ENCODE results near the gene RCBTB1. TPM values are rescaled to one million over a fixed set of nuclear protein-coding genes. Genes with fewer than 3 reads are reported as not detected.

Gene RCBTB1
- total RNA-seq, 1 experiment from 2014 or later: 24.9 TPM

DNA sequence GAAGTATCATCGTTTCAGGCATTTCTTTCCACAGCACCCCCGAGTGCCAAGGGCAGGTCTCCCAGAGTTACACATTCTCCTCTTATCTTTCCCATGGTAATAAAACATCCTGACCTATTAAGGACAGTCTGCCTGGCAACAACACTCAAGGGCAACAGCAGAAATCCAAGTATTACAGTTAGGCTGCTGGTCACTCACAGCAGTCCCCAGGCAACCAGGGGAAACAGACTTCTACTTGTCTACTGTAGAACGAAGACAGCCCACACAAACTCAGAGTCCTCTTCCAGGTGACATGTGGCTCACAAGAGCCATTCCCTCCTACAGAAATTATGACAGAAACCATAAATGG, 24.3 kb downstream of the RCBTB1 start:
- DNase-seq (ENCODE audit: low read depth): no peak

DNA sequence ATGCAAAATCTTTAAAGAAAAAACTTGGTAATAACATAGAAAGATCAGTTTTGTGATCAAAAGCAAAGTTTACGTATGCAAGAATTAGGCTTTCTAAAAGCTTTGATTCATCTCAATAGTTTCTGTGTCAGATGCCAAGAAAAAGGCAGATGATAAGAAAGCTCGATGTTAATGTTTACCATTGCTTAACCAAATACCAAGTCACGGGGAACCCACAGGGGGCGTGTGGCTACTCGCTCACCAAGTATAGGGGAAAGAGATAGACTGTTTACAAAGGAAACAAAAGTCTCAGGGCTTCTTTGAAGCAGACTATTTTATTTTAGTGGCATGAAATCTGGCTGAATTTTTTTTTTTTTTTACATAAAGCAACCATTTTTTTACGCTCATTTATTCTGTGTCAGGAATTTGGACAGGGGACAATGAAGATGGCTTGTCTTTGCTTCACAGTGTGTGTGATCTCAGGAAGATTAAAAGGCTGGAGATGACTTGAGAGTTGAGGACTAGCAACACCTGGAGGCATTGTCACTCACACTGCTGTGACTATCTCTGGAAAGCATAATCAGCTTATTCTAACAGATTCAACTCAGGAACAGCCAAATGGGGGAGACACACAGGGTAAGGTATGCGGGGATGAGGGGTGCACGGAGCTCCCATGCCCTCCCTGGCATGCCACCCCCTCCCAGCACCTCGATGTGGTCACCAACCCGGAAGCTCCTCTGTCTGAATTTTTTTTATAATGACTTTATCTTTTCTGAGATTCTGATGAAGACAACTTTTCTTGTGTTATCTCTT, 24.9 kb downstream of the RCBTB1 start:
- no peak for DNase-seq (ENCODE audit: low read depth)

DNA sequence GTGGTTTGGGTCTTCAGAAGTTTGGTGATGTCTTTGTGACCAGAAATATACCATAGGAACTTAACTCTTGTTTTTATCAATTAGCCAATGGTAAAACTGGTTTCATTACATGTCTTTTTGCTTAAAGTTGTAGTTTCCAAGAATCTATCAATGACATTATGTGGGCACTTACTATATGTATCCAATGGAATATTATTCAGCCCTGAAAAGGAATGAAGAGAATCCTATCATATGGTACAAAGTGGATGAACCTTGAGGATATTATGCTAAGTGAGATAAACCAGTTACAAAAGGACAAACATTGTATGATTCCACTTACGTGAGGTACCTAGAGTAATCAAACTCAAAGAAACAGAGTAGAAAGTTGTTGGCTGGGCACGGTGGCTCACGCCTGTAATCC, 26.4 kb downstream of the RCBTB1 start:
- no peak for DNase-seq (ENCODE audit: low read depth)

DNA sequence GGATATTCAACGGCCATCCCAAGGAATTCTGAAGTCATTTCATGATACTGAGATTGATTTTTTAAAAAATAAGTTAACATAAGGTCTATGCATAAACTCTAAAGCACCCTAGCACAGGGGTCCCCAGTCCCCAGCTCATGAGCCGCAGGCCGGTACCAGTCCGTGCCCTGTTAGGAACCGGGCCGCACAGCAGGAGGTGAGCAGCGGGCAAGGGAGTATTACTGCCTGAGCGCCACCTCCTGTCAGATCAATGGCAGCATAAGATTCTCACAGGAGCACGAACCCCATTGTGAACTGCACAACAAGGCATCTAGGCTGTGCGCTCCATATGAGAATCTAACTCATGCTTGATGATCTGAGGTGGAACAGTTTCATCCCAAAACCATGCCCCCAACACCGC, 31.0 kb downstream of the RCBTB1 start:
- DNase-seq (ENCODE audit: low read depth): no peak

DNA sequence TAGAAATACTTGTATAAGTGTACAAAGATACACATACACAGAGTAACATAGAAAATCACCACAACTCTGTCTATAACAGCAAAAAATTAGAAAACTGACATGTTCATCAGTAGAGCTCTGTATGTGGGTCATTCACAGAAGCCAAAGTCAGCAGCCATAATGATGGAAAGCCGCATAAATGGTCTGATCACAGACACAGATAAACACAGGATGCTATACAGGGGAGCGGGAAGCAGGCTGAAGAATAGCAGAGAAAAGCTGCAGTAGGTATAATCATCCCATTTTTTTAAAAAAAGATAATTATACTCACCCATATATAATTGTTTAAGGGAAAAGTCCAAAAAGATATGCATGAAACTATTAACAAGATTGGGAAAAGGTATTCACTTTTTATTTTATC, 31.5 kb downstream of the RCBTB1 start:
- no peak for DNase-seq (ENCODE audit: low read depth)

DNA sequence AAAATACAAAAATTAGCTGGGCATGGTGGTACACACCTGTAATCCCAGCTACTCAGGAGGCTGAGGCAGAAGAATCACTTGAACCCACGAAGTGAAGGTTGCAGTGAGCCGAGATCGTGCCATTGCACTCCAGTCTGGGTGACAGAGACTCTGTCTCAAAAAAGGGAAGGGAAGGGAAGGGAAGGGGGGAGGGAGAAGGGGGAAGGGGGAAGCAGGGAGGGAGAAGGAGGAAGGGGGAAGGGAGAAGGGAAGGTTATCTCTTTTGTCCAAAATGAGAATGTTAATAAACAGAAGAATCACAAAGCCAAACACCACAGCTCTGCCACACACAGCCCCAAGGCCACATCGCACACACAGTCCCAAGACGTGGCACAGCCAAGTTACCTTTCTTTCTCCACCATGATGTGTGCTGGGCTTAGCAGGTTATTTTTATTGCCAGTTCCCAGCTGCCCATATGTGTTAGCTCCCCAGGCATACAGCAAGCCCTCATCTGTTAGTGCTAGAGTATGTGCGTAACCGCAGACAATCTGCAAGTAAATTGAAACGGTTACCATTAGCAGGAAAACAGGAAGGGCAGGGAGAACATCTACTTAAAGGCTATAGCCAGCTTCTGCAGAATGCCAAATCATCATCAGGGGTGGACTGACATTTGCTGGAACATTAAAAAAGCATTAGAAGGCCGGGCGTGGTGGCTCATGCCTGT, 34.3 kb downstream of the RCBTB1 start:
- DNase-seq (ENCODE audit: low read depth): no peak

DNA sequence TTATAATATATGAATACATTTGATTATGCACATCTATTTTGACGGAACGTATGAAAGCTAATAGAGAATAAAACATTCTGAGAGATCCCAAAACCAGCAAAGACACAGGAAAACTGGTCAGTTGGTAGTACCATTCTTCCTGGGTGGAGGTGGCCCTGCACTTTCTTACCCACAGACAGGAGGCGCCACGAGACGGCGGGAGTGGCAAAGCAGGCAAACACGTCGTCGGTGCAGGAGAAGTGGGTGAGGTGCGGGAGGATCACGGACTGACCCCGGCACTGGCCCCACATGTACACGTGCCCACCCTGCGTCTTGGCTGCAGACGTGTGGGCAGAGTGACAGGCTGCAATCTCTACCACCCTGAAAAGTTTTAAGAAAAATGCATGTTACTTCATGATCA, 36.1 kb downstream of the RCBTB1 start:
- DNase-seq (ENCODE audit: low read depth): no peak

DNA sequence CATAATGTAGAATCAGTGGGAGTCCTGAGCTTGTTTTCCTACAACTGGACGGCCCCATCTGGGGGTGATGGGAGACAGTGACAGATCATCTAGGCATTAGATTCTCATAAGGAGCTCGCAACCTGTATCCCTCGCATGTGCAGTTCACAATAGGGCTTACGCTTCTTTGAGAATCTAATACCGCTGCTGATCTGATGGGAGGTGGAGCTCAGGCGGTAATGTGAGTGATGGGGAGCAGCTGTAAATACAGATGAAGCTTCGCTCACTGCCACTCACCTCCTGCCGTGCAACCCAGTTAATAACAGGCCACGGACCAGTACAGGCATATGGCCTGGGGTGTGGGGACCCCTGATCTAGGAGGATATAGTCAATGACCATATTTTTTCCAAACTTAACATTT, 38.8 kb downstream of the RCBTB1 start:
- no peak for DNase-seq (ENCODE audit: low read depth)

DNA sequence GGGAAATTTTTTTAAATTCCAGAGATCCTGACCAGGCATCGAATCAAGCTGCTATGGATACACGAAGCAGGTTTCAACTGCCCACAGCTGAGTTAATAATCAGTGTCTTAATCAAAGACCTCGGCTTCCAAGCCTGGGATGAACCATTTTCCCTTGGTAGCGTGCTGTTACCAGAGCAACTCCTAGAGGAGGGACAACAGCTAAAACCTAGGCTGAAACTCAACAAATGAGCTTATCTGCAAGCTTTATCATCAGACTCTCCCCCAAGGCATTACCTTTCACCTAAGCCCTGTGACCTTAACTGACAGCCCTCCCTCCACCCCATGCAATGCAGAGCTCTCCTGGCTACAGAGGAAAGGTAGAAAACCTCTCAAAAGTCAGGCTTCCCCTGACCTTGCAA, 39.7 kb downstream of the RCBTB1 start:
- DNase-seq (ENCODE audit: low read depth): no peak

DNA sequence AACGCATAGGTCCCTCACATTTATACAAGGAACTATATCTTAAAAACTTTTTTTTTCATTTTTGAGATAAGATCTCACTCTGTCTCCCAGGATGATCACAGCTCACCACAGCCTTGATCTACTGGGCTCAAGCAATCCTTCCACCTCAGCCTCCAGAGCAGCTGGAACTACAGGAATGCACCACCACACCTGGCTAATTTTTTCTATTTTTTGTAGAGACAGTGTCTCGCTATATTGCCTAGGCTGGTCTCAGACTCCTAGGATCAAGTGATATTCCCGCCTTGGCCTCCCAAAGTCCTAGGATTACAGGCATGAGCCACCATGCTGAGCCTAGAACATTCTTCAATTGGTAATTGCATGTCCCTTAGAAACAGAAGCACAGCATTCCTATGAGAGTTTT, 41.7 kb downstream of the RCBTB1 start:
- no peak for DNase-seq (ENCODE audit: low read depth)

DNA sequence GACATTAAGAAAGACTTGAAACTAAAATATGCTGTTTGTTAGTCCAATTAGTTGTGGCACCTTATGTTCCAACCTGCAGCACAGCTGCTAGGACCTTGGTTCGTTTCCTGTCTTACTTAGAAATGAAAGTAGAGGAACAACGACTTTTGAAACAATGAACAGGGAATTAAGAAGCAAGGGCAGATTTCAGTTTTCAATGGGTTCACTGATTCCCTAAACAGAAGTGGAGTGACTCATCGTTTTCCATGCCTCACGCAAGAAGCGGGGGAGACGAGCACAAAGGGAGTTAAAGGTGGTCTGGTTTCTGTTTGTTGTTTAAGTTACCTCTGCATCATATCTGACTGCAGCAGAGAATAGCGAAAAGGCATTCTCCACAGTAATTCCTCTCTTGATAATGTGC, 44.8 kb downstream of the RCBTB1 start:
- DNase-seq (ENCODE audit: low read depth): no peak

DNA sequence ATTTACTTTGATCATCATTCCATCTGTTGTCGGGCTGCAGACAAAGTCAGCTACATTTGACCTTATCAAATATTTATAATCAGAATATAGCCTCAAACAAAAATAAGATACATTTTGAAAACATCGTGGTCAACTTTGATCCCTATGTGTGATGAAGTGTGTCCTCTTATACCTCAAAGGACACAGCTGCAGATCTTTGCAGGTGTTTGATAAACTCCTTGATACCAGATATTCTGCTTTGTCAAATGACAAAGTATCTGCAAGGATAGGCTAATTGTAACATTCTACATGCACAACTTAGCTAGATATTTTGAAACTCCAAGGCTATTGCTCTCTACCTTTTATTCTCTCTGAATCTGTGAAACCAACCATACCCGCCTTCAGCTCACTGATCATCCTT, 45.6 kb downstream of the RCBTB1 start:
- no peak for DNase-seq (ENCODE audit: low read depth)

DNA sequence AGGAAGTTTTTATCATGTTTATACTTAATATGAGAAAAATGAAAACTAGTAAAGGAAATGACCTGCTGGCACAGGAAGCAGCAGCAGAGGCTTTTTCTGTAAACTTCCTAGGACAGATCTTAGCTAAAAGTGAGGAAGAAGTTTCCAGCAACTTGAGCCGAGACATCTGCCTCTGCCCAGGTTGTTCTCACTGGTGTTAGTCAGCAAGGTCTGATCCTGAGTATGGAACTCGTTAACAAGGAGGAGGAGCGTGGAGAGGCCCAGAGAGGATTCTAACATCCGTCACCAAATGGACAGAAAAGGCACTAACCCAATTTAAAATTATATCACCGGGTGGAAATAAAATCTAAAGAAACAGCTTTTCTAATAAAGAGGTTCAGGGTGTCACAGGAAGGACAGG, 46.0 kb downstream of the RCBTB1 start:
- no peak for DNase-seq (ENCODE audit: low read depth)

DNA sequence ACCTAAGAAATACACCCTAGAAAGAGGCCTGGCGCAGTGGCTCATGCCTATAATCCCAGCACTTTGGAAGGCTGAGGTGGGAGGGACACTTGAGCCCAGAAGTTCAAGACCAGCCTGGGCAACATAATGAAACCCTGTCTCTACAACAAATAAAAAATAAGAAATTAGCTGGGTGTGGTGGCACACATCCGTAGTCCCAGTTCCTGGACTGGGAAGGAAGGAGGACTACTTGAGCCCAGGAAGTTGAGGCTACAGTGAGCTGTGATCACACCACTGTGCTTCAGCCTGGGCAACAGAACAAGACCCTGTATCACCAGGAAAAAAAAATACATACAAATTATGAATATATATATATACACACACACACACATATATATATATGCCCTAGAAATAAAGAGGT, 47.0 kb downstream of the RCBTB1 start:
- DNase-seq (ENCODE audit: low read depth): no peak

DNA sequence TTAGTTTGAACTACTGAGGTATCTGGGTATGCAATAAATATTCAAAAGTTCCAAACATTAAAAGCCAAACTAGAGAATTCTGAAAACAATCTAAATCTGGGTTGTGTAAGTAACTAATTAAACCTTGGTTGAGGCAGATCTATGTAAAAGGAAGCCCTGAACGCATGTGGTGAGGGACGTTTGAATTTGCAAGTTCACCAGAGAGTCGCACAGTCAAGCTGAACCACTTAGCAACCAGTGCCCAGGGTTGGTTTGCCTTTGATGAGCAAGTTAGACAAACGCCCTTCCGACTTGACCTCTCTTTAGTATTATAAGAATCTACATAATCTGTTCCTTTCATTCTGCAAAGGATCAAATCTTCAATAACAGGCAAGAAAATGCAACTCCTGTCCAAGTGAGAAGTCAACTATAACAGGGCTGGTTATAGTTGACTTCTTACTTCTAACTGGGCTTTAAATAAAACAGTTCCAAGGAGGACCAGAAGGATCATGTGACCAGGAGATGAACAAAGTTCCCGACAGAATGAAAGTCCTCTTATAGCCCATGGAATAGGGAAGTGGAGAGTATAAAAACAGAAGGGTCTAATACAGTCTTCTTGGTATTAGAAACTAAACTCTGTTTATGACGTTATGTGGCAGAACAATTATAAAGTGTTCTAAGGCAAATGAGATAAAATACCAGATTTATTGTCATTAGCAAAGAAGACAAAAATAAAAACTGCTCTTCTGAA, 49.0 kb downstream of the RCBTB1 start:
- no peak for DNase-seq (ENCODE audit: low read depth)

DNA sequence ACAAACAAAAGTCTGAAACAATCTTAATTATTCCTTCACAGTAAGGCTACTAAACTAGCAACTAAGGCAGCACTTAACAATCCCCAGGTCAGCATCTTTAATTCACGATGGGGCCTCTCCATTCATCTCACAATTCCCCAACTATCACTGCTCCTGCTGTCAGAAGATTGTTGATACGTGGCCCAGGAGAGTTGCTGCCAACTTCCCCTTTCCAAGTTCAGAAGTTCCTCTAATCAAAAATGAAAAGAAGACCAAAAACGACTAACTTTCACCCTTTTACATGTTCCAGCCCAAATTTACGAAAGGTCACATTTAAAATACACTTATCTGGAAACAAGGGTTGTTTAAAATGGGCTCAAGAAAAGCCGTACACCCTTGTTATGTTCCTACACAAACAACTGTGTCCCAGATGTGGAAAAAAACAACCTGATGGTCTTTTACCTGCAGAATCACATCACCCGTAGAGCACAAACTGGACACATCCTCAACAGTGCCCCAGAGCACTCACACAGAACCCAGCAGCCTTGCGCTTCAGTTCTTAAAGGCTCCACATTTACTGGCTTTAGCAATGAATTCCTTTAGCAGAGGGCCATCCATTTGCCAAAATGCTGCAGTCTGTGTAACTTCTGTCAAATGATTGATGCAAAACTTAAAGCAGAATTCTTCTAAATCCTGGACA, 51.6 kb downstream of the RCBTB1 start:
- DNase-seq (ENCODE audit: low read depth): no peak

DNA sequence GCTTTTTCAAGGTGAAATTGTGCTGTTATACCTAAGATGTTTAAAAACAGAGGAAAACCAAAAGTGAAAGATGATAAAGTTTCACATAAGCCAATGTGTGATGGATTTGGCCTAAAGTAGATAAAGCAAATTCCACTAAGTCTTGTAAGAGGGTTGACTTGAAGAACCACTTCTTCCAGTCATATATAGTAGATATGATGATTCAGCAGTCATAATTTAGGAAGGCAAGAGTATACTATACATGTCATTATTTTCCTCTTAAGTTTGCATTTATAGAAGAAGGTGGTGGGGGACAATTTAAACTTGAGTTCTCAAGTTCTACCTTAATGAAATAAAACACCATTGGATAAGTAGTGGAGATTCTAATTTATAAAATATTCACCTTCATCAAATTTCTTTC, 52.3 kb downstream of the RCBTB1 start:
- DNase-seq (ENCODE audit: low read depth): no peak

DNA sequence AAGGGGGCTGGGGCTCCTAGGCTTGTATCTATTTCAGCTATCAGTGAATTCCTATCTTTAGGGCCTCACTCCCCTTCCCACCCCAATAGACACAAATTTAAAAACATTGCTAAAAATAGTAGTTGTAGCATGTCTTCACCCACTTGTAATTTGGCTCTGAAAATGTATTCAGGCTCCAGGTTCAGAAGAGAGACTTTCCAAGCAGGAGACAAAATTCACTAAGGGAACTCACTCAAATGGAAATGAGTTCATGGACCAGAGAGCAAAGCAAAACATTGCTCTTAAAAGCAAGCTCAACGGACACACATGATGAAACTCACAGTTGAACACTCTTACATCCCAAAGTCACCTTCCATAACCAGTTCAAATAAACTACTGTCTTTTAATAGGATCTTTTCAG, 52.8 kb downstream of the RCBTB1 start:
- no peak for DNase-seq (ENCODE audit: low read depth)

DNA sequence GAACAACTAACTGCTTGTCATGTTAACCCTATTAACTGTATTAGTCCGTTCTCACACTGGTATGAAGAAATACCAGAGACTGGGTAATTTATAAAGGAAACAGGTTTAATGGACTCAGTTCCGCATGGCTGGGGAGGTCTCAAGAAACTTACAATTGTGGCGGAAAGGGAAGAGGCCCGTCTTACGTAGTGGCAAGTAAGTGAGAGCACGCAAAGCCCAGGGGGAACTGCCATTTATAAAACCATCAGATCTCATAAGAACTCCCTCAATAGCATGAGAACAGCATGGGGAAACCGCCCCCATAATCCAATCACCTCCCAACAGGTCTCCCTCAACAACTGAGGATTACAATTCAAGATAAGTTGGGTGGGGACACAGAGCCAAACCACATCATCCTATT, 54.9 kb downstream of the RCBTB1 start:
- DNase-seq (ENCODE audit: low read depth): no peak

DNA sequence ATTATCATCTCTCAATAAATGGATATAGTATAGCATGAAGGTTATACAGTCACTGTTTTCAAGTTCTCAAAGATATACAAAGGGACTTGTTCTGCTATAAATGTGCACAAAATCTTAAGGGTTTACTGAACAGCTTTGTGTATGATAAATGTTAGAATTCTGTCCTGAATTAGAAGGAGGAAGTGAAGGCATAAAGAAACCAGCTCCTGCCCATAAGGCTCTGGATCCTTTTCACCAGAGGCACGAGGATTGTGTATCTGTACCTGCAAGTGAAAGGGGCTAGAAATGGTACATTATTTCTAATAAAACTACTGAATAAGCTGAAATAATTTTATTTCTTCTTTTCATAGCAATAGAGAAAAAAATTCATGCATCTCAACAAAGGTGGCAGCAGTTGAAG, 57.2 kb downstream of the RCBTB1 start:
- DNase-seq (ENCODE audit: low read depth): no peak

DNA sequence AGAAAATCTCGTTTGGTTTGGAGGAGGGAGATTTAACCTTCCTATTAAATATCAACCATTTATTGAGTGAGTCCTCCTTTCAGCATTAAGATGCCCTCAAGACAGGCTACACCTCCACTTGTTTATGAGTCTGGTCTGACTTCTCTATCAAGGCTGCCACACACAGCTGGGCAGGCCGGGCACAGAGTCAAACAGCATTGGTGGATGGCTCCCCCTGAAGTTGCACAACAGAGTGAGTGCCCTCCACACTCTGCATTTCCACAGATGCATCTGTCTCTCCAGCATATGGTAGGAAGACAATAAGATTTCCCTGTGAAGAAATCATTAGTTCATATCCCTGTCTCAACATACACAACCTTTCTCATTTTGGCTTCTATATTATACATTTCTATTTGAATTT, 58.2 kb downstream of the RCBTB1 start:
- DNase-seq (ENCODE audit: low read depth): peak; percentile 21
